CD1c-positive myeloid dendritic cell (primary cell): ENCODE results near the gene TOMM22.

ENCODE experiments used
- DNase-seq: peaks from one replicate; pipeline ENCODE4 v3.0.0-alpha.2; 2016; ENCODE audit errors: extremely low spot score

The TOMM22 gene

GRCh38 chr22:38715176-38715764 is 33.5 kb downstream of the TOMM22 start:
- peak; percentile 51 for DNase-seq

DNA sequence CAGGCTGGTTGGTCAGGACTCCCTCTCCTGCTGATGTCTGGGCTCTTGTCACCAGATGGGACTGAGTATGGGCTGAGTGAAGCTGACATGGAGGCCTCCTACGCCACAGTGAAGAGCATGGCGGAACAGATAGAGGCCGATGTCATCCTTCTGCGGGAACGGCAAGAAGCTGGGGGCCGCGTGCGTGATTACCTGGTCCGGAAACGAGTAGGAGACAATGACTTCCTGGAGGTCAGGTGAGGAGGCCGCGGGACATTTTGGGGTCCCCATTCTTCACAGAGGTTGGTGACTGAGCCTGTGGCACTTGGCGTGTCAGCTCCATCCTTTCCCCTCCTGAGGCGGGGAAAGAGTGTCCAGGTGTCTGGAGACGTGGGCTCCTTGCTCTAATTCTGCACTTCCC is 34.1 kb downstream of the TOMM22 start:
- no peak for DNase-seq

DNA sequence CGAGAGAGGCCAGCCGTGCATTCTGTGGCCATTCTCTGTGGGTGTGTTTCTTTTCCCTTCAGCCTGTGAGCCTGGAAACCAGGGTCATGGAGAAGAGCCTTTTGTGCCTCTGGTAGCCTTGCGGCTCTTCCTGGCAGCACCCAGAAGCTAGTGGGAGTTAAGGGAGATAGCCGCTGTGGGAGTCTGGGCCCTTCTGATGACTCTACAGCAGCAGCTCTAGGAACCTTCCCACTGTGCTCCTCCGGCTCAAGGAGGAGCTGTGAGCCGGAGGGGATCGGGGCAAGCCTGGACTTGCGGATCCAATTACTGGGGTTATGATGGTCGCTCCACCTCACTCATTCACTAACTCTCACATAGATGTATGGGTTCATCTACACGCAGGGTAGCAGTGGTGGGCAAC is 34.5 kb downstream of the TOMM22 start:
- no peak for DNase-seq

GRCh38 chr22:38716826-38717225 is 35.1 kb downstream of the TOMM22 start:
- no peak for DNase-seq

GRCh38 chr22:38717244-38717643 is 35.5 kb downstream of the TOMM22 start:
- DNase-seq, result no peak

DNA sequence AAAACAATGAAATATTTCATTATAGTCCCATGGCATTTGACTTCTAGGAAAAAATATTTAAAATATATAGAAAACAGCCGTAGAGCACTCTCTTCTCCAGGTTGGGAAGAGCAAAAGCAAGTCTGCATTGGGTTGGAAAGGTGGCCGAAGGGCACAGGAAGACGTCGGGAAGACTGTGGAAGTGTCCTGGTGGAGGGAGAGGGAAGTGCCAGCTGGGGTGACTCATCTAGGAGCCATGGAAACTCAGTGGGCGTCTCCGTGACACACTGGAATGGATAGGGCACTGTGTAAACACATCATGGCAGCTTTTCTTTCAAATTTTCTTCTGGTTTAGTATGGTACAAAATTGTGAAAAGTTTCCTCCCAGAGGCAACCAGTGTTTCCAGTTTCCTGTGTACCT is 36.7 kb downstream of the TOMM22 start:
- peak; percentile 53 for DNase-seq

- DNase-seq, result no peak
These were observed 37.4 kb downstream of the TOMM22 start for GRCh38 chr22:38719196-38719595.

DNA sequence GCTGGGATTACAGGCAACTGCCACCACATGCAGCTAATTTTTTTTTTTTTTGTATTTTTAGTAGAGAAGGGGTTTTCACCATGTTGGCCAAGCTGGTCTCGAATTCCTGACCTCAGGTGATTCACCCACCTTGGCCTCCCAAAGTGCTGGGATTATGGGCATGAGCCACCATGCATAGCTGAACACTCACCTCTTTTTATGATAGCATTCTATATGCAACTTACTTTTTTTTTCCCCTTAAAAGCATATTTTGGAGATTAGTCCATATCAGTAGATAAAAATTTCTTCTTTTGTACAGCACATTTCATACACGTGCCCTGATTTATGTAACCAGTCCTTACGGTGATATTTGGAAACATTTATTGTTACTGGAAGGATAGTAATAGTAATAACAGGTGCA is 38.6 kb downstream of the TOMM22 start:
- no peak for DNase-seq

DNA sequence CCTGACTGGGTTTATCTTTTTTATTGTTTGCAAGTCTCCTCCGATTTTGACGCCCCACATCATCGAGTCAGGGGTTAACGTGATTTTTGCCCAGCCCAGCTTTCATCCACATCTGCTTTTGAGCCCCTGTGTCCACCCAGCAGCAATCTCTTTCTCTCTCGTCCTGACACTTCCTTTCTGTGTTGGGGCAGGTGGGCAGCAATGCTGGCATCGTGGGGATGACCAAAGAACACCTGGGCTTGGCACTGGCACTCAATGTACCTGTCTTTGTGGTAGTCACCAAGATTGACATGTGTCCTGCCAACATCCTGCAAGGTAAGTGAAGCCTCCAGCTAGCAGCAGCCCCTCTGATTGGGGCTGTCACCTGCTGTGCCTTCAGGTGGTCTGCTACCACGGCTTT is 39.8 kb downstream of the TOMM22 start:
- no peak for DNase-seq

DNA sequence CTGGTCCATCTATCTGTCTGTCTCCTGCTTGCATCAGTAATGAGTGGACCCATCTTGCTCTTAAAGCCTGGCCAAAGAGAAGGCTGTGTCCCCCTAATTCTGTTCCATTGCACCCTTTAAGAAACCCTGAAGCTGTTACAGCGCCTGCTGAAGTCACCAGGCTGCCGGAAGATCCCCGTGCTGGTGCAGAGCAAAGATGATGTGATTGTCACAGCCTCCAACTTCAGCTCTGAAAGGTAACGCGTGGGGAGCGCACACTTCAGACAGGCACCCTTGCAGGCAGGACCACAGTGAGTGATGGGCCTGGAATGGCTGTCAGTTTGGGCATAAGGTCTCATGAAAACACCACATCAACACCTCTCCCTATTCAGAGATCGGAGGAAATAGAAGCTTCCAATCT is 42.4 kb downstream of the TOMM22 start:
- DNase-seq, result no peak

DNA sequence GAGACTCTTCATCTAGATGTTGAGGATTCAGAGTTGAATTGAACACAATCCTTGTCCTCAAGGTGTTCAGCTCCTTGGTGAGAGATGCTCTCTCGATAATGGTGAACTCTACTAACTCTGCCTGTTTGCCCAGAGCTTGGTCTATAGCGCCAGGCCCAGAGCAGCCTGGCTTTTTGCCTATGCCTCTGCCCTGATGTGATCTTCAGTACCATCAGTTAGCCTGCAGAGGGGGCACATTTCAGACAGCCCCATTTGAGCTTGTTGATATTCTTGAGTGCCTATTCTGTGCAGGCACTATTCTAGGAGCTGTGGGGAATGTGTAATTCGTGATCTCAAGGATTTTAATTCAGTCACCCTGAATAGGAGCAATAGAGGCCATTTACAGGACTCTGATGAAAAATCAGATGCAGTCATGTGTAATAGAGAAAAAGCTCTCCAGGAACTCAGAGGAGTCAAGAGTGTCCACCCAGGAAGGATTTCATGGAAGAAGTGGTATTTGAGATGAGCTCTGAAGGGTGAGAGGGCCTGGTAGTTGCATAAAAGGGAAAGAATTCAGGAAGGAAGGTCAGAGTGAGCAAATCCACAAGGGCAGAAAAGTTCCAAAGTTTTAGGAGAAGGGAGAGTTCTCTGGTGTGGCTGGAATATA is 43.3 kb downstream of the TOMM22 start:
- DNase-seq, result peak; percentile 48

DNA sequence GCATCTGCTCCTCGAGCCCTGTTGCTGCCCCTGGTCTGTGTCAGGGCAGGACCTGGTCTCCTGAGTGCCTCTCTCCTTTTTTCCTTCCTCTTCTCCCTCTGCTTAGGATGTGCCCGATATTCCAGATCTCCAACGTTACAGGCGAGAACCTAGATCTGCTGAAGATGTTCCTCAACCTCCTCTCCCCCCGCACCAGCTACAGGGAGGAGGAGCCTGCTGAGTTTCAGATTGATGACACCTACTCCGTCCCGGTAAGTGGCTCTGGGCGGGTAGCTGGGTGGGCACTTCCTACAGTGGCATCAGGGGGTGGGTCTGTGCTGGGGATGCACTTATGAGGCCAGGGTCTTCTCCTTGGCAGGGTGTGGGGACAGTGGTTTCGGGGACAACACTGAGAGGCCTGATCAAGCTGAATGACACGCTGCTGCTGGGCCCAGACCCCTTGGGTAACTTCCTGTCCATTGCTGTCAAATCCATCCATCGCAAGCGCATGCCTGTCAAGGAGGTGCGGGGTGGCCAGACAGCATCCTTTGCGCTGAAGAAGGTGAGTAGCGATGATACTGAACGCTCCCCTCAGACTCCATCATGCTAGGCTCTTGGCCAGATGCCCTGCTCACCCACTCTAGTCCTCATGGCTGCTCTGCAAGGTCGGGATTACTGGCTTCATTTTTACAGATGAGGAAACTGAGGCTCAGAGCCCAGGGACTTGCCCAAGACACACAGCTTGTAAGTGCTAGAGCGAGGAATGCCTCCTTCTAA is 44.3 kb downstream of the TOMM22 start:
- no peak for DNase-seq

GRCh38 chr22:38727123-38727522 is 45.4 kb downstream of the TOMM22 start:
- DNase-seq, result no peak

DNA sequence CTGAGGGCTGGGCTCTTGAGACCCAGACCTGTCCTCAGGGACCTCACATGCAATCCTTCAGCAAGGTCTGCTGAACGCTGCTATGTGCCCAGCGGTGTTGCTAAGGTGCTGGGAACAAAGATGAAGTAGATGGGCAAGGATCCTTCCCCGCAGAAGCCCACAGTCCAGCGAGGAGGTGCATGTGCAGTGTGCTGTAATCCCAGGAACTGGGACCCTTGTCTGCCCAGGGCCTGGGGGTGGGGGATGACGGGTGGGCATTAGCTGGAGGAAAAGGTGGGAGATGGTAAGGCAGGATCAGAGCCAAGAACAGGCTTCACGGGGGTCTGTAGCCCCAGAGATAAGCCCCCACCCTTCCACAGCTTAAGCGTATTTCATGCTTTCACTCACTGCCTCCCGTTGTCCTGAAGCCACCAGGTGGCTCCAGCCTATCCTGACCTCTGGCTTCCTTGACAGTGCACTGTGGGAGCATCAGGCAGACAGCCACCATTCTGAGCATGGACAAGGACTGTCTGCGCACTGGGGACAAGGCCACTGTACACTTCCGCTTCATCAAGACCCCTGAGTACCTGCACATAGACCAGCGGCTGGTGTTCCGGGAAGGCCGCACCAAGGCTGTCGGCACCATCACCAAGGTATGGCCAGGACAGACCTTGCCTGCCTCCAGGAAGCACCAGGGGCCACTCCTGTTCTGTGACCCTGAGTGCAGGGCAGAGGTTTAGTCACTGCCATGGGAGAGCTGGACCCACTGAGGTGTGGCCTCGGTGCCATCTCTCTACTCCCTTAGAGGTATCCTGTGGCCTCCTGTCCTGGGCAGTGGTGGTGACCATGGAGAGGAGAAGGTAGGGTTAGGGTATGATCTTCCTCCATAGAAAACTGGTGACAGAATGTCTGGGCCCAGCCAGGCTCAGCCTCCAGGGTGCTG is 46.0 kb downstream of the TOMM22 start:
- no peak for DNase-seq

- no peak for DNase-seq
These were observed 47.4 kb downstream of the TOMM22 start for GRCh38 chr22:38728871-38729796.

GRCh38 chr22:38729946-38730345 is 48.2 kb downstream of the TOMM22 start:
- DNase-seq, result no peak

- DNase-seq, result no peak
These were observed 48.7 kb downstream of the TOMM22 start for GRCh38 chr22:38730411-38730871.

GRCh38 chr22:38731703-38732161 is 50.0 kb downstream of the TOMM22 start:
- DNase-seq, result no peak

DNA sequence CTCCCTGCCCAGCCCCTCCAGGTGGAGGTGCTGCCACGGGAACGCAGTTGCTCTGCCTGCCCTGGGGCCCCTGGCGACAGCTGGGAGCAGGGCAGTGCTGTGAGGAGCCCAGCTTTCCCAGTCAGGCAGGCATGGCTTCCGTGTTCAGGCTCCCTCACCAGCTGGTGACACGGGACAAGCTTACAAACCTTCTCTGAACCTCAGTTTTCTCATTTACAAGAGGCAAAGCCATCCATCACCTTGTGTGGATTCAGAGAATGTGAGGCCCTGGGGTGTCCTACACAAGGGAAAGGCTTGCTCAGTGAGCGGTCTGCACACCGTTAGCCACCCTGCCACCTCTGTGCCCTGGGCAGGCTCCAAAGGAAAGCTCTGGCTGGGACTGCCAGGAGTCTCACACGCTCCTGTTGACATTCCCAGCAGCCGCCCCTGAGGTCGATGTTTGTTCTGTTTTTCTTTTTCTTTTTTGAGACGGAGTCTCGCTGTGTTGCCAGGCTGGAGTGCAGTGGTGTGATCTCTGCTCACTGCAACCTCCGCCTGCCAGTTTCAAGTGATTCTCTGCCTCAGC is 50.6 kb downstream of the TOMM22 start:
- no peak for DNase-seq

GRCh38 chr22:38733329-38733723 is 51.6 kb downstream of the TOMM22 start:
- peak; percentile 24 for DNase-seq
